Small intestine (tissue), 7 donors: ENCODE data around the gene TMEM59L. TPM values are rescaled to one million over a fixed set of nuclear protein-coding genes. Genes with fewer than 3 reads are reported as not detected.
A peak's percentile ranks its signal among the peaks of the same experiment; 100 is the strongest.

Experiments used
- DNase-seq, 2 donors: peaks; one replicate each; pipeline versions ENCODE4 v3.0.0 to v3.0.0-alpha.2; 2013
- FAIRE-seq: peaks from 2 replicates; lab custom pipeline; 2012; peaks lifted over from hg19 to GRCh38; lab: Jason Lieb, UNC
- H3K27ac ChIP-seq, 3 donors: one replicate each; pipeline ENCODE4 v1.5.1; 2013; ENCODE audit warnings: low read length in 2 of 3, mild to moderate bottlenecking in 2 of 3, control low read depth in 1 of 3, inconsistent platforms in 1 of 3, low read depth in 1 of 3, moderate library complexity in 1 of 3
- H3K27me3 ChIP-seq, 3 donors: one replicate each; pipeline ENCODE4 v1.6.1; 2013; ENCODE audit warnings: low read length in 3 of 3, inconsistent platforms in 1 of 3; ENCODE audit not compliant: control insufficient read depth in 3 of 3, insufficient read depth in 3 of 3
- H3K36me3 ChIP-seq, 3 donors: one replicate each; pipeline ENCODE4 v1.6.1; 2013; ENCODE audit warnings: low read length in 3 of 3, inconsistent platforms in 1 of 3, low read depth in 1 of 3, mild to moderate bottlenecking in 1 of 3, moderate library complexity in 1 of 3; ENCODE audit not compliant: control insufficient read depth in 3 of 3, insufficient read depth in 2 of 3
- H3K4me1 ChIP-seq, 3 donors: one replicate each; pipeline ENCODE4 v1.6.1; 2013; ENCODE audit warnings: low read length in 2 of 3, inconsistent platforms in 1 of 3, low read depth in 1 of 3, mild to moderate bottlenecking in 1 of 3, moderate library complexity in 1 of 3; ENCODE audit not compliant: control insufficient read depth in 3 of 3, insufficient read depth in 2 of 3
- H3K4me3 ChIP-seq, 3 donors: one replicate each; pipeline ENCODE4 v1.5.1; 2013; ENCODE audit warnings: low read length in 3 of 3, control low read depth in 1 of 3, inconsistent platforms in 1 of 3, low read depth in 1 of 3, mild to moderate bottlenecking in 1 of 3, moderate library complexity in 1 of 3
- H3K9me3 ChIP-seq, 2 donors: one replicate each; pipeline ENCODE4 v1.6.1; 2013; ENCODE audit warnings: low read depth in 1 of 2, low read length in 1 of 2; ENCODE audit not compliant: control insufficient read depth in 2 of 2, insufficient read depth in 1 of 2
- WGBS, 3 donors: extraction: QIAGEN DNeasy Blood & Tissue Kit; methylation state at CpG; one replicate each; pipeline ENCODE4 v1.1.7; 2013; 5-methylcytosine and 5-hydroxymethylcytosine counted together
- polyA plus RNA-seq, 4 donors: library from polyadenylated mRNA; stranded (reverse) in 3 of 4; unstranded in 1 of 4; fragments of 200-250 nt in 3 of 4; fragments of 120-200 nt in 1 of 4; gene quantifications; one replicate each; pipeline versions ENCODE4 v1.2.1 to v1.2.3, GENCODE V29; 2013
- donor health status: healthy with polysubstance abuse.
- donor health status: control.
- donor health status: control.
- donor health status: Bipolar disorder and iron deficiency.
- donor health status: healthy.

TMEM59L gene
- polyA plus RNA-seq, 4 donors, result 1.3 to 8.5 (median 1.6) TPM; not detected in 1

- H3K27ac ChIP-seq, result peak overlapping the region in 1 of 3 donors; percentile 93
Measured at GRCh38 chr19:18651733-18652132, 39.1 kb downstream of the TMEM59L start.

GRCh38 chr19:18653853-18654252, 41.2 kb downstream of the TMEM59L start:
- no peak overlapping the region for H3K27ac ChIP-seq
- H3K9me3 ChIP-seq, result no peaks in the 10 kb centered on the region
- no peak overlapping the region for H3K4me3 ChIP-seq
- FAIRE-seq (no peak), DNase-seq (no peak)
- H3K27me3 ChIP-seq, result no peaks in the 10 kb centered on the region
- WGBS, 3 donors, result 100% methylated on average over 1 of the region's 1 CpG
- peaks cover 0 to 34% (median 0%) of the 10 kb centered on the region in 3 donors for H3K36me3 ChIP-seq
- peaks cover 0 to 21% (median 0%) of the 10 kb centered on the region in 3 donors for H3K4me1 ChIP-seq

More at GRCh38 chr19:18651733-18652132, 39.1 kb downstream of the TMEM59L start:
- 87 to 94% (median 89%) methylated on average over 6 of the region's 6 CpGs for WGBS, 3 donors
- FAIRE-seq, result no peak
- Histone ChIP-seq H3K9me3 (no peaks in the 10 kb centered on the region), H3K27me3 (no peaks in the 10 kb centered on the region), H3K36me3 (peaks cover 0 to 42% (median 0%) of the 10 kb centered on the region in 3 donors), H3K4me1 (peaks cover 0 to 21% (median 0%) of the 10 kb centered on the region in 3 donors), H3K4me3 (no peak overlapping the region)
- DNase-seq, result no peak

- WGBS, 3 donors, result 94 to 98% (median 95%) methylated on average over 7 of the region's 7 CpGs
- H3K36me3 ChIP-seq, result peaks cover 0 to 30% (median 0%) of the 10 kb centered on the region in 3 donors
- H3K4me1 ChIP-seq, result peaks cover 0 to 15% (median 0%) of the 10 kb centered on the region in 3 donors
- no peak for FAIRE-seq
- DNase-seq, result no peak
- H3K27me3 ChIP-seq, result no peaks in the 10 kb centered on the region
- H3K9me3 ChIP-seq, result no peaks in the 10 kb centered on the region
- H3K27ac ChIP-seq, result no peak overlapping the region
- no peak overlapping the region for H3K4me3 ChIP-seq
Measured at GRCh38 chr19:18654469-18654868, 41.8 kb downstream of the TMEM59L start.

GRCh38 chr19:18655173-18655844, 42.6 kb downstream of the TMEM59L start:
- WGBS, 3 donors, result 92 to 95% (median 92%) methylated on average over 13 of the region's 13 CpGs
- Histone ChIP-seq H3K27me3 (peaks cover 0 to 2% (median 0%) of the 10 kb centered on the region in 3 donors), H3K4me3 (no peak overlapping the region), H3K4me1 (peaks cover 0 to 8% (median 0%) of the 10 kb centered on the region in 3 donors), H3K9me3 (no peaks in the 10 kb centered on the region), H3K36me3 (peaks cover 0 to 27% (median 0%) of the 10 kb centered on the region in 3 donors), H3K27ac (no peak overlapping the region)
- no peak for DNase-seq
- no peak for FAIRE-seq

GRCh38 chr19:18656337-18657086, 43.8 kb downstream of the TMEM59L start:
- Histone ChIP-seq H3K27me3 (peaks cover 0 to 2% (median 0%) of the 10 kb centered on the region in 3 donors), H3K9me3 (no peaks in the 10 kb centered on the region), H3K4me1 (peaks cover 0 to 5% (median 0%) of the 10 kb centered on the region in 3 donors), H3K27ac (no peak overlapping the region), H3K36me3 (peaks cover 0 to 19% (median 0%) of the 10 kb centered on the region in 3 donors), H3K4me3 (no peak overlapping the region)
- 71 to 90% (median 85%) methylated on average over 11 to 19 of the region's 19 CpGs for WGBS, 3 donors
- no peak for FAIRE-seq
- no peak for DNase-seq

GRCh38 chr19:18657590-18658365, 45.1 kb downstream of the TMEM59L start:
- WGBS, 3 donors, result 57 to 65% (median 64%) methylated on average over 20 of the region's 20 CpGs
- peak overlapping the region in 1 of 3 donors; percentile 33 for H3K27ac ChIP-seq

GRCh38 chr19:18658366-18658855, 45.7 kb downstream of the TMEM59L start:
- DNase-seq, result no peak
- H3K36me3 ChIP-seq, result peaks cover 0 to 17% (median 0%) of the 10 kb centered on the region in 3 donors
- no peaks in the 10 kb centered on the region for H3K9me3 ChIP-seq
- peak overlapping the region in 1 of 3 donors; percentile 69 for H3K27ac ChIP-seq
- 80 to 86% (median 82%) methylated on average over 4 of the region's 4 CpGs for WGBS, 3 donors
- FAIRE-seq, result no peak
- H3K4me3 ChIP-seq, result no peak overlapping the region
- peaks cover 0 to 2% (median 0%) of the 10 kb centered on the region in 3 donors for H3K27me3 ChIP-seq
- peaks cover 0 to 5% (median 0%) of the 10 kb centered on the region in 3 donors for H3K4me1 ChIP-seq

More at GRCh38 chr19:18657590-18658365, 45.1 kb downstream of the TMEM59L start:
- Histone ChIP-seq H3K4me3 (no peak overlapping the region), H3K4me1 (peaks cover 0 to 5% (median 0%) of the 10 kb centered on the region in 3 donors), H3K27me3 (peaks cover 0 to 2% (median 0%) of the 10 kb centered on the region in 3 donors), H3K36me3 (peaks cover 0 to 19% (median 0%) of the 10 kb centered on the region in 3 donors), H3K9me3 (no peaks in the 10 kb centered on the region)
- no peak for FAIRE-seq
- DNase-seq, result peak in 1 of 2 donors; percentile 24
